Measurements from ENCODE around the gene L3MBTL4.

DNA sequence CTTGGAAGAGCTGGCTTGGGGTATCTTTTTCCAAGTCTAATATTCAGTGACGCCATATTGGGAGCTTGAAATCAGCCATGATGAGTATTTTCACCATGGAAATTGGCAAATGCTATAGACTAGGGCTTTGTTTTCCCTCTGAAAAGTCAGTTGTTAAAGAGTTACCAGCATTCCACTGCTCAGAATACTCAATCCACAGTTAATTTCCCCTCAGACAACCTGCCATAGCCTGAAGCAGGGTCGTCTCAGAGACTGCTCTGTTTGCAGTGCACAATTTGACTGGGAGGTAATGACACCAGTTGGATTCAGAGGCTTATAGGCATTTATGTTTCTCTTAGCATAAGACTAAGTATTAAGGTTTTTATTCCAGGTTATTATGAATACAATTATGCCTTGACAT lies 483.9 kb downstream of the L3MBTL4 start:
- TF ChIP-seq POLR2AphosphoS5 (IDR thresholded peaks at IDR 0.05; ENCODE audit: low read depth, low read length) (no peak), SIN3A (IDR thresholded peaks at IDR 0.05; ENCODE audit: borderline replicate concordance, insufficient read depth, low read depth, low read length) (no peak), TCF7L2 (IDR thresholded peaks at IDR 0.05; ENCODE audit: low read depth, low read length) (no peak)
- TF ChIP-seq, protein P1, sequence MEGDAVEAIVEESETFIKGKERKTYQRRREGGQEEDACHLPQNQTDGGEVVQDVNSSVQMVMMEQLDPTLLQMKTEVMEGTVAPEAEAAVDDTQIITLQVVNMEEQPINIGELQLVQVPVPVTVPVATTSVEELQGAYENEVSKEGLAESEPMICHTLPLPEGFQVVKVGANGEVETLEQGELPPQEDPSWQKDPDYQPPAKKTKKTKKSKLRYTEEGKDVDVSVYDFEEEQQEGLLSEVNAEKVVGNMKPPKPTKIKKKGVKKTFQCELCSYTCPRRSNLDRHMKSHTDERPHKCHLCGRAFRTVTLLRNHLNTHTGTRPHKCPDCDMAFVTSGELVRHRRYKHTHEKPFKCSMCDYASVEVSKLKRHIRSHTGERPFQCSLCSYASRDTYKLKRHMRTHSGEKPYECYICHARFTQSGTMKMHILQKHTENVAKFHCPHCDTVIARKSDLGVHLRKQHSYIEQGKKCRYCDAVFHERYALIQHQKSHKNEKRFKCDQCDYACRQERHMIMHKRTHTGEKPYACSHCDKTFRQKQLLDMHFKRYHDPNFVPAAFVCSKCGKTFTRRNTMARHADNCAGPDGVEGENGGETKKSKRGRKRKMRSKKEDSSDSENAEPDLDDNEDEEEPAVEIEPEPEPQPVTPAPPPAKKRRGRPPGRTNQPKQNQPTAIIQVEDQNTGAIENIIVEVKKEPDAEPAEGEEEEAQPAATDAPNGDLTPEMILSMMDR (IDR thresholded peaks at IDR 0.05): no peak
- TF ChIP-seq, protein P2, sequence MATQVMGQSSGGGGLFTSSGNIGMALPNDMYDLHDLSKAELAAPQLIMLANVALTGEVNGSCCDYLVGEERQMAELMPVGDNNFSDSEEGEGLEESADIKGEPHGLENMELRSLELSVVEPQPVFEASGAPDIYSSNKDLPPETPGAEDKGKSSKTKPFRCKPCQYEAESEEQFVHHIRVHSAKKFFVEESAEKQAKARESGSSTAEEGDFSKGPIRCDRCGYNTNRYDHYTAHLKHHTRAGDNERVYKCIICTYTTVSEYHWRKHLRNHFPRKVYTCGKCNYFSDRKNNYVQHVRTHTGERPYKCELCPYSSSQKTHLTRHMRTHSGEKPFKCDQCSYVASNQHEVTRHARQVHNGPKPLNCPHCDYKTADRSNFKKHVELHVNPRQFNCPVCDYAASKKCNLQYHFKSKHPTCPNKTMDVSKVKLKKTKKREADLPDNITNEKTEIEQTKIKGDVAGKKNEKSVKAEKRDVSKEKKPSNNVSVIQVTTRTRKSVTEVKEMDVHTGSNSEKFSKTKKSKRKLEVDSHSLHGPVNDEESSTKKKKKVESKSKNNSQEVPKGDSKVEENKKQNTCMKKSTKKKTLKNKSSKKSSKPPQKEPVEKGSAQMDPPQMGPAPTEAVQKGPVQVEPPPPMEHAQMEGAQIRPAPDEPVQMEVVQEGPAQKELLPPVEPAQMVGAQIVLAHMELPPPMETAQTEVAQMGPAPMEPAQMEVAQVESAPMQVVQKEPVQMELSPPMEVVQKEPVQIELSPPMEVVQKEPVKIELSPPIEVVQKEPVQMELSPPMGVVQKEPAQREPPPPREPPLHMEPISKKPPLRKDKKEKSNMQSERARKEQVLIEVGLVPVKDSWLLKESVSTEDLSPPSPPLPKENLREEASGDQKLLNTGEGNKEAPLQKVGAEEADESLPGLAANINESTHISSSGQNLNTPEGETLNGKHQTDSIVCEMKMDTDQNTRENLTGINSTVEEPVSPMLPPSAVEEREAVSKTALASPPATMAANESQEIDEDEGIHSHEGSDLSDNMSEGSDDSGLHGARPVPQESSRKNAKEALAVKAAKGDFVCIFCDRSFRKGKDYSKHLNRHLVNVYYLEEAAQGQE (IDR thresholded peaks at IDR 0.05; ENCODE audit: insufficient read depth in 1 of 2, low read depth in 2 of 2, low read length in 1 of 2): no peak

All from Panc1 (cell line).